ENCODE data around the gene FUBP1.

DNA sequence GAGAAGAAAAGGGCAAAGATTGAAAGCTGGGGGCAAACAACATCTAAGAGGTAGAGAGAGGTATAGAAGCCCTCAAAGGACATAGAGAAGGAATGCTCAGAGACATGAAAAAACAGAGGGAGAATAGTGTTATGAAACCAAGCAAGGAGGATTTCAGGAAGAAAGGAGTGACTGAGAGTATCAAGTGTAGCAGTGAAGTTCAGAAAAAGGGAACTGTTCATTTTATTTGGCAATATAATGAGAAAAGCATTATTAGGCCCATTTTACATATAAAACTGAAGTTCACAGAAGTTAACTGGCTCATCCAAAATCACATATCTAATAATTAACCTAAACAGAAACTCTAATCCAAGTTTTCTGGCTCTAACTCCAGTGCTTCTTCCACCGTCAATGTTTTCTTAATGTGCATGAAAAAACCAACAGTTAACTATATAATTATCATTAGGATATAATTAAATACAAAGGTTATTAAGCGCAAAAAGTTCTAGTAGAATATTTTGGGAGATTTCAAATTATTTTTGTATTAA, 72.8 kb downstream of the FUBP1 start:
- TF ChIP-seq CTCF (IDR thresholded peaks at IDR 0.05; ENCODE audit: low read depth, low read length, poor library complexity, severe bottlenecking) = no peak
- TF ChIP-seq EZH2phosphoT487 (IDR thresholded peaks at IDR 0.05; ENCODE audit: borderline replicate concordance, low read length) = no peak
